ENCODE measurements around the gene GNL1.

DNA sequence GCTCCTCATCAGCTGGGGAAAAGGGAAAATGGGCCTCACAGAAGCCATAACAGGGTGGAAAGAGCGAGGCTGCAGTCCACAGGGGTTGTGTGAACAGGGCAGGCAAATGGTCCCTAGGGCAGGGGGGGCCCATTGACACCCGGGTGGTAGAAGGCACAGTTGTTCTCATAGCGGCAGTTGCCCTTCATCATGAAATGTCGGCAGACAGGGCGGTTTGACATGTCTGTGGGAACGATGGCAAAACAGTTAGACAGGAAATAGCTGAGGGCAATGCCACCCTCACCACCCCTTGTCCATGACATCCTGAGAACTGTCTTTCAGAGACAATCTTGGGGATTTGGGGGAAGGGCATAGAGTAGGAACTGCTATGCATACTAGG is 45.1 kb upstream of the GNL1 start:
- no peak for TF ChIP-seq POLR2A (IDR thresholded peaks at IDR 0.05)
- no peak for TF ChIP-seq CTCF (IDR thresholded peaks at IDR 0.05)

Data from uterus (tissue), 2 donors.